OCI-LY3 (cell line): ENCODE results near the gene ENPP1.

Experiments
- H2AFZ ChIP-seq: fragments of 200-600, 300-600 bp; shearing (Covaris generic); 2 replicates; pipeline ENCODE4 v1.6.0; 2014; ENCODE audit warnings: antibody characterized with exemption, low read depth, low read length
- H3K27ac ChIP-seq: fragments of 200-600, 300-600 bp; sonication (generic); 2 replicates; pipeline ENCODE4 v1.5.1; 2014; ENCODE audit warnings: mild to moderate bottlenecking, low read length, moderate library complexity, mixed read lengths
- H3K27me3 ChIP-seq: fragments of 200-600, 300-600 bp; sonication (generic); 2 replicates; pipeline ENCODE4 v1.6.1; 2014; ENCODE audit warnings: low read depth, low read length, mixed read lengths
- H3K36me3 ChIP-seq: fragments of 200-600, 300-600 bp; sonication (generic); replicated peaks from 2 replicates; pipeline ENCODE3; 2014; ENCODE audit warnings: low read depth, low read length, mixed read lengths
- H3K4me1 ChIP-seq: fragments of 300-600, 200-600 bp; sonication (generic); 2 replicates; pipeline ENCODE4 v1.6.1; 2014; ENCODE audit warnings: low read length, mixed read lengths
- H3K4me2 ChIP-seq: fragments of 200-600, 300-600 bp; sonication (generic); 2 replicates; pipeline ENCODE4 v1.6.1; 2014; ENCODE audit warnings: low read length, mixed read lengths
- H3K4me3 ChIP-seq: fragments of 300-600, 200-600 bp; sonication (generic); 2 replicates; pipeline ENCODE4 v1.5.1; 2014; ENCODE audit warnings: antibody characterized with exemption, mild to moderate bottlenecking, low read length, moderate library complexity
- H3K79me2 ChIP-seq: fragments of 300-600, 200-600 bp; shearing (Covaris generic); 2 replicates; pipeline ENCODE4 v1.6.1; 2014; ENCODE audit warnings: mild to moderate bottlenecking, low read length, mixed read lengths
- H3K9ac ChIP-seq: fragments of 300-600, 200-600 bp; shearing (Covaris generic); 2 replicates; pipeline ENCODE4 v1.6.0; 2014; ENCODE audit warnings: mild to moderate bottlenecking, low read length, moderate library complexity
- H3K9me3 ChIP-seq: fragments of 200-600, 300-600 bp; shearing (Covaris generic); 2 replicates; pipeline ENCODE4 v1.6.1; 2014; ENCODE audit warnings: low read length, mixed read lengths; ENCODE audit not compliant: insufficient read depth
- H4K20me1 ChIP-seq: fragments of 200-600, 300-600 bp; sonication (generic); 2 replicates; pipeline ENCODE4 v1.6.1; 2016; ENCODE audit warnings: low read length, mixed read lengths; ENCODE audit not compliant: insufficient read depth
- CTCF ChIP-seq: fragments of 200-600, 300-600 bp; sonication (generic); IDR thresholded peaks from 2 replicates; pipeline ENCODE4 v1.5.1; 2014; ENCODE audit warnings: antibody characterized with exemption, low read length, low read depth
- EZH2phosphoT487 ChIP-seq: fragments of 200-600 bp; shearing (Covaris generic); IDR thresholded peaks from 2 replicates; pipeline ENCODE4 v1.6.1; 2018; ENCODE audit warnings: antibody characterized with exemption, mixed run types, low read depth

The ENPP1 gene

GRCh38 chr6:131778169-131778568, 29.7 kb upstream of the ENPP1 start:
- Histone ChIP-seq H3K4me3 (no peak overlapping the region), H3K9ac (no peak overlapping the region), H3K4me2 (no peak overlapping the region), H3K4me1 (peaks cover 6% of the 10 kb centered on the region; the same call in 1 of the 2 replicates), H3K36me3 (no peaks in the 10 kb centered on the region), H3K27ac (no peak overlapping the region), H3K9me3 (no peaks in the 10 kb centered on the region), H3K27me3 (no peaks in the 10 kb centered on the region), H3K79me2 (no peaks in the 10 kb centered on the region), H4K20me1 (no peaks in the 10 kb centered on the region), H2AFZ (no peak overlapping the region)
- TF ChIP-seq CTCF: no peak
- no peak for TF ChIP-seq EZH2phosphoT487

GRCh38 chr6:131779304-131779703, 28.5 kb upstream of the ENPP1 start:
- Histone ChIP-seq H3K79me2 (no peaks in the 10 kb centered on the region), H3K36me3 (no peaks in the 10 kb centered on the region), H4K20me1 (no peaks in the 10 kb centered on the region), H3K9me3 (no peaks in the 10 kb centered on the region), H3K4me2 (no peak overlapping the region), H3K4me3 (no peak overlapping the region), H2AFZ (no peak overlapping the region), H3K27me3 (no peaks in the 10 kb centered on the region), H3K4me1 (peaks cover 6% of the 10 kb centered on the region; the same call in 1 of the 2 replicates), H3K9ac (no peak overlapping the region), H3K27ac (no peak overlapping the region)
- no peak for TF ChIP-seq EZH2phosphoT487
- no peak for TF ChIP-seq CTCF

- Histone ChIP-seq H3K4me2 (no peak overlapping the region), H3K79me2 (no peaks in the 10 kb centered on the region), H2AFZ (no peak overlapping the region), H3K36me3 (no peaks in the 10 kb centered on the region), H3K27me3 (no peaks in the 10 kb centered on the region), H3K27ac (no peak overlapping the region), H3K9me3 (no peaks in the 10 kb centered on the region), H3K4me3 (no peak overlapping the region), H3K4me1 (peaks cover 6% of the 10 kb centered on the region; the same call in 1 of the 2 replicates), H3K9ac (no peak overlapping the region), H4K20me1 (no peaks in the 10 kb centered on the region)
- TF ChIP-seq EZH2phosphoT487: no peak
- TF ChIP-seq CTCF: no peak
Observed at GRCh38 chr6:131780600-131780999, 27.2 kb upstream of the ENPP1 start.

GRCh38 chr6:131781687-131782086, 26.1 kb upstream of the ENPP1 start:
- Histone ChIP-seq H4K20me1 (no peaks in the 10 kb centered on the region), H2AFZ (no peak overlapping the region), H3K9ac (no peak overlapping the region), H3K4me1 (peaks cover 6% of the 10 kb centered on the region; the same call in 1 of the 2 replicates), H3K27ac (no peak overlapping the region), H3K4me3 (no peak overlapping the region), H3K4me2 (no peak overlapping the region), H3K36me3 (no peaks in the 10 kb centered on the region), H3K79me2 (no peaks in the 10 kb centered on the region), H3K9me3 (no peaks in the 10 kb centered on the region), H3K27me3 (no peaks in the 10 kb centered on the region)
- TF ChIP-seq EZH2phosphoT487 (no peak), CTCF (no peak)
